ENCODE data around the gene NAA25.

DNA sequence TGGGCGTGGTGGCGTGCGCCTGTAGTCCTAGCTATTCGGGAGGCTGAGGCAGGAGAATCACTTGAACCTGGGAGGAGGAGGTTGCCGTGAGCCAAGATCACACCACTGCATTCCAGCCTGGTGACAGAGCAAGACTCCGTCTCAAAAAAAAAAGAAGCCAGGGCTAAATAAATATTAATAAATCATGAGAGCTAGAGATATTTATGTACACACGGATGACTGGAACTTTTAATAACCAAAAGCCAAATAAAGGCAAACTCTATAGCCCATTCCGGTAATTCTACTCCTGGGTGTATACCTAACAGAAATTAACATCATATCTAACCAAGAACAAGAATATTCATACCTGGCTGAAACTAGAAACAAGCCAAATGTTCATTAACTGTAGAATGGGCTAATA, 9.1 kb upstream of the NAA25 start:
- no peak for TF ChIP-seq EZH2 (IDR thresholded peaks at IDR 0.05)
- no peak for TF ChIP-seq POLR2AphosphoS5 (IDR thresholded peaks at IDR 0.05; ENCODE audit: borderline replicate concordance, low read depth, low read length)
